WTC11 (cell line): ENCODE data around the gene SEC24C. TPM values are rescaled to one million over a fixed set of nuclear protein-coding genes. Genes with fewer than 3 reads are reported as not detected.
A peak's percentile ranks its signal among the peaks of the same experiment; 100 is the strongest.

ENCODE experiments used
- AR ChIP-seq: fragments of 250-450 bp; sonication (Bioruptor Pico); IDR thresholded peaks from 2 replicates; pipeline ENCODE4 v1.9.0; 2021; ENCODE audit warnings: mild to moderate bottlenecking
- ATF1 ChIP-seq: sonication (generic); formaldehyde crosslinking; IDR thresholded peaks from 2 replicates; pipeline ENCODE4 v1.8.1; 2023; ENCODE audit warnings: mild to moderate bottlenecking, moderate library complexity, missing genetic modification reagents
- ELF4 ChIP-seq: sonication (generic); formaldehyde crosslinking; IDR thresholded peaks from 2 replicates; pipeline ENCODE4 v1.8.1; 2022; ENCODE audit warnings: low read depth, mild to moderate bottlenecking, moderate library complexity, missing genetic modification reagents
- HMGA2 ChIP-seq: fragments of 250-450 bp; sonication (Bioruptor Pico); IDR thresholded peaks from 2 replicates; pipeline ENCODE4 v1.4.0; 2021; ENCODE audit warnings: mild to moderate bottlenecking, moderate library complexity
- HMGXB4 ChIP-seq: sonication (generic); formaldehyde crosslinking; IDR thresholded peaks from 2 replicates; pipeline ENCODE4 v1.8.1; 2023; ENCODE audit warnings: mild to moderate bottlenecking, moderate library complexity, missing genetic modification reagents
- IRF2 ChIP-seq: sonication (generic); formaldehyde crosslinking; IDR thresholded peaks from 2 replicates; pipeline ENCODE4 v1.8.0; 2022; ENCODE audit warnings: low read depth, missing genetic modification reagents, borderline replicate concordance
- JUN ChIP-seq: sonication (generic); formaldehyde crosslinking; IDR thresholded peaks from 2 replicates; pipeline ENCODE4 v1.8.0; 2023; ENCODE audit warnings: mild to moderate bottlenecking, missing genetic modification reagents
- KAT7 ChIP-seq: sonication (generic); formaldehyde crosslinking; IDR thresholded peaks from 2 replicates; pipeline ENCODE4 v1.8.1; 2023; ENCODE audit warnings: missing genetic modification reagents, mild to moderate bottlenecking, borderline replicate concordance
- MYBL2 ChIP-seq: sonication (generic); formaldehyde crosslinking; IDR thresholded peaks from 2 replicates; pipeline ENCODE4 v1.8.1; 2023; ENCODE audit warnings: mild to moderate bottlenecking, moderate library complexity, missing genetic modification reagents
- NFYB ChIP-seq: sonication (generic); formaldehyde crosslinking; conservative IDR thresholded peaks from 2 replicates; pipeline ENCODE4 v1.8.0; 2022; ENCODE audit warnings: low read depth, missing genetic modification reagents
- NR1H2 ChIP-seq: sonication (generic); formaldehyde crosslinking; IDR thresholded peaks from 2 replicates; pipeline ENCODE4 v1.9.0; 2021; ENCODE audit warnings: mild to moderate bottlenecking, moderate library complexity, missing genetic modification reagents
- TP53 ChIP-seq: sonication (generic); formaldehyde crosslinking; IDR thresholded peaks from 2 replicates; pipeline ENCODE4 v1.8.1; 2023; ENCODE audit warnings: mild to moderate bottlenecking, missing genetic modification reagents
- USF2 ChIP-seq: sonication (generic); formaldehyde crosslinking; IDR thresholded peaks from 2 replicates; pipeline ENCODE4 v1.8.1; 2023; ENCODE audit warnings: mild to moderate bottlenecking, missing genetic modification reagents, moderate library complexity
- ZNF121 ChIP-seq: sonication (generic); formaldehyde crosslinking; IDR thresholded peaks from 2 replicates; pipeline ENCODE4 v1.8.0; 2023; ENCODE audit warnings: missing genetic modification reagents
- ZNF138 ChIP-seq: sonication (generic); formaldehyde crosslinking; conservative IDR thresholded peaks from 2 replicates; pipeline ENCODE4 v1.8.1; 2022; ENCODE audit warnings: mild to moderate bottlenecking, moderate library complexity, missing genetic modification reagents
- ZNF232 ChIP-seq: sonication (generic); formaldehyde crosslinking; IDR thresholded peaks from 2 replicates; pipeline ENCODE4 v1.8.0; 2022; ENCODE audit warnings: mild to moderate bottlenecking, missing genetic modification reagents
- ZNF396 ChIP-seq: fragments of 250-450 bp; sonication (Bioruptor Pico); IDR thresholded peaks from 2 replicates; pipeline ENCODE4 v1.8.0; 2021; ENCODE audit warnings: mild to moderate bottlenecking, moderate library complexity, borderline replicate concordance
- ZNF423 ChIP-seq: fragments of 250-450 bp; sonication (Bioruptor Pico); IDR thresholded peaks from 2 replicates; pipeline ENCODE4 v2.1.2; 2022; ENCODE audit warnings: mild to moderate bottlenecking, moderate library complexity
- ZSCAN18 ChIP-seq: fragments of 250-450 bp; sonication (Bioruptor Pico); IDR thresholded peaks from 2 replicates; pipeline ENCODE4 v2.1.2; 2022; ENCODE audit warnings: mild to moderate bottlenecking, moderate library complexity
- total RNA-seq: library from RNA; stranded (reverse); gene quantifications from 3 replicates; pipeline ENCODE4 v1.2.3, GENCODE V29; 2021
- TF ChIP-seq, protein P1 (sequence below): sonication (generic); formaldehyde crosslinking; IDR thresholded peaks from 2 replicates; pipeline ENCODE4 v1.8.0; 2022; ENCODE audit warnings: mild to moderate bottlenecking, missing genetic modification reagents
- TF ChIP-seq, protein P2 (sequence below): sonication (generic); formaldehyde crosslinking; conservative IDR thresholded peaks from 2 replicates; pipeline ENCODE4 v1.8.1; 2023; ENCODE audit warnings: mild to moderate bottlenecking, low read depth, missing genetic modification reagents, moderate library complexity
- TF ChIP-seq, protein P3 (sequence below): fragments of 200-600 bp; IDR thresholded peaks from 2 replicates; pipeline ENCODE4 v1.8.0; 2022; ENCODE audit warnings: antibody characterized with exemption
- TF ChIP-seq, protein P4 (sequence below): sonication (generic); formaldehyde crosslinking; IDR thresholded peaks from 2 replicates; pipeline ENCODE4 v1.8.1; 2023; ENCODE audit warnings: mild to moderate bottlenecking, missing genetic modification reagents, borderline replicate concordance

SEC24C gene
- total RNA-seq, 1 experiment from 2014 or later = 74.2 TPM

- TF ChIP-seq ZNF121 = no peak
- TF ChIP-seq AR (CRISPR knock-in tag) = no peak
- no peak for TF ChIP-seq ZNF396 (CRISPR knock-in tag)
- TF ChIP-seq NFYB = no peak
- TF ChIP-seq, protein P1, sequence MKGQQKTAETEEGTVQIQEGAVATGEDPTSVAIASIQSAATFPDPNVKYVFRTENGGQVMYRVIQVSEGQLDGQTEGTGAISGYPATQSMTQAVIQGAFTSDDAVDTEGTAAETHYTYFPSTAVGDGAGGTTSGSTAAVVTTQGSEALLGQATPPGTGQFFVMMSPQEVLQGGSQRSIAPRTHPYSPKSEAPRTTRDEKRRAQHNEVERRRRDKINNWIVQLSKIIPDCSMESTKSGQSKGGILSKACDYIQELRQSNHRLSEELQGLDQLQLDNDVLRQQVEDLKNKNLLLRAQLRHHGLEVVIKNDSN = 0 out of 2 replicates have a peak, but pooled peaks have one; percentile 38
- TF ChIP-seq TP53 (CRISPR knock-in tag) = no peak
- TF ChIP-seq IRF2 (CRISPR knock-in tag) = no peak
- peak; percentile 53; the same call in 1 of the 2 replicates for TF ChIP-seq JUN (CRISPR knock-in tag)
- TF ChIP-seq MYBL2 = no peak
- TF ChIP-seq HMGXB4 (CRISPR knock-in tag) = 0 out of 2 replicates have a peak, but pooled peaks have one; percentile 59
- TF ChIP-seq, protein P2, sequence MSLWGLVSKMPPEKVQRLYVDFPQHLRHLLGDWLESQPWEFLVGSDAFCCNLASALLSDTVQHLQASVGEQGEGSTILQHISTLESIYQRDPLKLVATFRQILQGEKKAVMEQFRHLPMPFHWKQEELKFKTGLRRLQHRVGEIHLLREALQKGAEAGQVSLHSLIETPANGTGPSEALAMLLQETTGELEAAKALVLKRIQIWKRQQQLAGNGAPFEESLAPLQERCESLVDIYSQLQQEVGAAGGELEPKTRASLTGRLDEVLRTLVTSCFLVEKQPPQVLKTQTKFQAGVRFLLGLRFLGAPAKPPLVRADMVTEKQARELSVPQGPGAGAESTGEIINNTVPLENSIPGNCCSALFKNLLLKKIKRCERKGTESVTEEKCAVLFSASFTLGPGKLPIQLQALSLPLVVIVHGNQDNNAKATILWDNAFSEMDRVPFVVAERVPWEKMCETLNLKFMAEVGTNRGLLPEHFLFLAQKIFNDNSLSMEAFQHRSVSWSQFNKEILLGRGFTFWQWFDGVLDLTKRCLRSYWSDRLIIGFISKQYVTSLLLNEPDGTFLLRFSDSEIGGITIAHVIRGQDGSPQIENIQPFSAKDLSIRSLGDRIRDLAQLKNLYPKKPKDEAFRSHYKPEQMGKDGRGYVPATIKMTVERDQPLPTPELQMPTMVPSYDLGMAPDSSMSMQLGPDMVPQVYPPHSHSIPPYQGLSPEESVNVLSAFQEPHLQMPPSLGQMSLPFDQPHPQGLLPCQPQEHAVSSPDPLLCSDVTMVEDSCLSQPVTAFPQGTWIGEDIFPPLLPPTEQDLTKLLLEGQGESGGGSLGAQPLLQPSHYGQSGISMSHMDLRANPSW = no peak
- no peak for TF ChIP-seq ZNF138 (CRISPR knock-in tag)
- no peak for TF ChIP-seq HMGA2 (CRISPR knock-in tag)
- no peak for TF ChIP-seq NR1H2 (CRISPR knock-in tag)
- TF ChIP-seq, protein P3, sequence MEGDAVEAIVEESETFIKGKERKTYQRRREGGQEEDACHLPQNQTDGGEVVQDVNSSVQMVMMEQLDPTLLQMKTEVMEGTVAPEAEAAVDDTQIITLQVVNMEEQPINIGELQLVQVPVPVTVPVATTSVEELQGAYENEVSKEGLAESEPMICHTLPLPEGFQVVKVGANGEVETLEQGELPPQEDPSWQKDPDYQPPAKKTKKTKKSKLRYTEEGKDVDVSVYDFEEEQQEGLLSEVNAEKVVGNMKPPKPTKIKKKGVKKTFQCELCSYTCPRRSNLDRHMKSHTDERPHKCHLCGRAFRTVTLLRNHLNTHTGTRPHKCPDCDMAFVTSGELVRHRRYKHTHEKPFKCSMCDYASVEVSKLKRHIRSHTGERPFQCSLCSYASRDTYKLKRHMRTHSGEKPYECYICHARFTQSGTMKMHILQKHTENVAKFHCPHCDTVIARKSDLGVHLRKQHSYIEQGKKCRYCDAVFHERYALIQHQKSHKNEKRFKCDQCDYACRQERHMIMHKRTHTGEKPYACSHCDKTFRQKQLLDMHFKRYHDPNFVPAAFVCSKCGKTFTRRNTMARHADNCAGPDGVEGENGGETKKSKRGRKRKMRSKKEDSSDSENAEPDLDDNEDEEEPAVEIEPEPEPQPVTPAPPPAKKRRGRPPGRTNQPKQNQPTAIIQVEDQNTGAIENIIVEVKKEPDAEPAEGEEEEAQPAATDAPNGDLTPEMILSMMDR = no peak
- no peak for TF ChIP-seq USF2 (CRISPR knock-in tag)
- no peak for TF ChIP-seq ATF1 (CRISPR knock-in tag)
- no peak for TF ChIP-seq ZSCAN18
- TF ChIP-seq ZNF423 (CRISPR knock-in tag) = no peak
- TF ChIP-seq KAT7 = no peak
- no peak for TF ChIP-seq ELF4 (CRISPR knock-in tag)
- TF ChIP-seq ZNF232 (CRISPR knock-in tag) = 0 out of 2 replicates have a peak, but pooled peaks have one; percentile 18
- TF ChIP-seq, protein P4, sequence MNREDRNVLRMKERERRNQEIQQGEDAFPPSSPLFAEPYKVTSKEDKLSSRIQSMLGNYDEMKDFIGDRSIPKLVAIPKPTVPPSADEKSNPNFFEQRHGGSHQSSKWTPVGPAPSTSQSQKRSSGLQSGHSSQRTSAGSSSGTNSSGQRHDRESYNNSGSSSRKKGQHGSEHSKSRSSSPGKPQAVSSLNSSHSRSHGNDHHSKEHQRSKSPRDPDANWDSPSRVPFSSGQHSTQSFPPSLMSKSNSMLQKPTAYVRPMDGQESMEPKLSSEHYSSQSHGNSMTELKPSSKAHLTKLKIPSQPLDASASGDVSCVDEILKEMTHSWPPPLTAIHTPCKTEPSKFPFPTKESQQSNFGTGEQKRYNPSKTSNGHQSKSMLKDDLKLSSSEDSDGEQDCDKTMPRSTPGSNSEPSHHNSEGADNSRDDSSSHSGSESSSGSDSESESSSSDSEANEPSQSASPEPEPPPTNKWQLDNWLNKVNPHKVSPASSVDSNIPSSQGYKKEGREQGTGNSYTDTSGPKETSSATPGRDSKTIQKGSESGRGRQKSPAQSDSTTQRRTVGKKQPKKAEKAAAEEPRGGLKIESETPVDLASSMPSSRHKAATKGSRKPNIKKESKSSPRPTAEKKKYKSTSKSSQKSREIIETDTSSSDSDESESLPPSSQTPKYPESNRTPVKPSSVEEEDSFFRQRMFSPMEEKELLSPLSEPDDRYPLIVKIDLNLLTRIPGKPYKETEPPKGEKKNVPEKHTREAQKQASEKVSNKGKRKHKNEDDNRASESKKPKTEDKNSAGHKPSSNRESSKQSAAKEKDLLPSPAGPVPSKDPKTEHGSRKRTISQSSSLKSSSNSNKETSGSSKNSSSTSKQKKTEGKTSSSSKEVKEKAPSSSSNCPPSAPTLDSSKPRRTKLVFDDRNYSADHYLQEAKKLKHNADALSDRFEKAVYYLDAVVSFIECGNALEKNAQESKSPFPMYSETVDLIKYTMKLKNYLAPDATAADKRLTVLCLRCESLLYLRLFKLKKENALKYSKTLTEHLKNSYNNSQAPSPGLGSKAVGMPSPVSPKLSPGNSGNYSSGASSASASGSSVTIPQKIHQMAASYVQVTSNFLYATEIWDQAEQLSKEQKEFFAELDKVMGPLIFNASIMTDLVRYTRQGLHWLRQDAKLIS (CRISPR knock-in tag) = no peak
These were observed 13.8 kb upstream of the SEC24C start (continued) for GRCh38 chr10:73730153-73730906.
